GM12874 (cell line): ENCODE data around the gene GPR139.

Experiments
- TF ChIP-seq, protein P1 (sequence below): IDR thresholded peaks from 2 replicates; pipeline ENCODE4 v1.5.1; 2011; ENCODE audit warnings: low read depth, mild to moderate bottlenecking, control low read depth, low read length, moderate library complexity; ENCODE audit not compliant: insufficient read depth

Gene GPR139

GRCh38 chr16:20074099-20074991 lies 655 bp upstream of the GPR139 start:
- TF ChIP-seq, protein P1, sequence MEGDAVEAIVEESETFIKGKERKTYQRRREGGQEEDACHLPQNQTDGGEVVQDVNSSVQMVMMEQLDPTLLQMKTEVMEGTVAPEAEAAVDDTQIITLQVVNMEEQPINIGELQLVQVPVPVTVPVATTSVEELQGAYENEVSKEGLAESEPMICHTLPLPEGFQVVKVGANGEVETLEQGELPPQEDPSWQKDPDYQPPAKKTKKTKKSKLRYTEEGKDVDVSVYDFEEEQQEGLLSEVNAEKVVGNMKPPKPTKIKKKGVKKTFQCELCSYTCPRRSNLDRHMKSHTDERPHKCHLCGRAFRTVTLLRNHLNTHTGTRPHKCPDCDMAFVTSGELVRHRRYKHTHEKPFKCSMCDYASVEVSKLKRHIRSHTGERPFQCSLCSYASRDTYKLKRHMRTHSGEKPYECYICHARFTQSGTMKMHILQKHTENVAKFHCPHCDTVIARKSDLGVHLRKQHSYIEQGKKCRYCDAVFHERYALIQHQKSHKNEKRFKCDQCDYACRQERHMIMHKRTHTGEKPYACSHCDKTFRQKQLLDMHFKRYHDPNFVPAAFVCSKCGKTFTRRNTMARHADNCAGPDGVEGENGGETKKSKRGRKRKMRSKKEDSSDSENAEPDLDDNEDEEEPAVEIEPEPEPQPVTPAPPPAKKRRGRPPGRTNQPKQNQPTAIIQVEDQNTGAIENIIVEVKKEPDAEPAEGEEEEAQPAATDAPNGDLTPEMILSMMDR = no peak

- TF ChIP-seq, protein P1 = no peak
These were observed 852 bp downstream of the GPR139 start for GRCh38 chr16:20072874-20073202.

GRCh38 chr16:20072146-20072873 lies 1.4 kb downstream of the GPR139 start:
- TF ChIP-seq, protein P1 = no peak

DNA sequence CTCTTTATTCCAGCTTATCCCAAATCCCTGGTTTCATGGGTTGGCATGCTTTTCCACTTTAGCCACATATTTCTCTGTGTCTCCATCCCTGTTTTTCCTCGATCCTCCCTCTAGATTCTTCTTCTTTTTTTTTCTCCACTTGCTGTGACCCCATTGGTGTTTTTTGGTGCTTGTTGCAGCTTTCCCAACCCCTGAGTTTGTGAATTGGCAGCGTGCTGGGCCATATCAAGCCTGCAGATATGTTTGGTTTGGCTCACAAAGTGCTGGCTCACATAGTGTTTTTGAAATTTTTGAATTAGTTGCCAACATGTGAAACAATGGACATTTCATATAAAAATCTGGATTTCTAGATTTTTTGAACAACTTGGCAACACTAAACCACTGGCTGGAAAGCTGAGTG lies 8.8 kb downstream of the GPR139 start:
- TF ChIP-seq, protein P1 = no peak

GRCh38 chr16:20064520-20064919 lies 9.2 kb downstream of the GPR139 start:
- TF ChIP-seq, protein P1 = no peak

GRCh38 chr16:20061132-20061531 lies 12.6 kb downstream of the GPR139 start:
- TF ChIP-seq, protein P1 = no peak

GRCh38 chr16:20056436-20056835 lies 17.3 kb downstream of the GPR139 start:
- TF ChIP-seq, protein P1 = no peak
